C4-2B (cell line): ENCODE data around the gene PSTPIP1.

Source experiments
- H3K27ac ChIP-seq: fragments of 450-650 bp; 2 replicates; pipeline ENCODE4 v1.5.1; 2017
- ZFX ChIP-seq: fragments of 450-650 bp; IDR thresholded peaks from 2 replicates; pipeline ENCODE4 v1.6.1; 2017
- TF ChIP-seq, protein P1 (sequence below): fragments of 450-650 bp; conservative IDR thresholded peaks from 2 replicates; pipeline ENCODE4 v1.5.1; 2017; ENCODE audit warnings: mild to moderate bottlenecking

PSTPIP1 gene

DNA sequence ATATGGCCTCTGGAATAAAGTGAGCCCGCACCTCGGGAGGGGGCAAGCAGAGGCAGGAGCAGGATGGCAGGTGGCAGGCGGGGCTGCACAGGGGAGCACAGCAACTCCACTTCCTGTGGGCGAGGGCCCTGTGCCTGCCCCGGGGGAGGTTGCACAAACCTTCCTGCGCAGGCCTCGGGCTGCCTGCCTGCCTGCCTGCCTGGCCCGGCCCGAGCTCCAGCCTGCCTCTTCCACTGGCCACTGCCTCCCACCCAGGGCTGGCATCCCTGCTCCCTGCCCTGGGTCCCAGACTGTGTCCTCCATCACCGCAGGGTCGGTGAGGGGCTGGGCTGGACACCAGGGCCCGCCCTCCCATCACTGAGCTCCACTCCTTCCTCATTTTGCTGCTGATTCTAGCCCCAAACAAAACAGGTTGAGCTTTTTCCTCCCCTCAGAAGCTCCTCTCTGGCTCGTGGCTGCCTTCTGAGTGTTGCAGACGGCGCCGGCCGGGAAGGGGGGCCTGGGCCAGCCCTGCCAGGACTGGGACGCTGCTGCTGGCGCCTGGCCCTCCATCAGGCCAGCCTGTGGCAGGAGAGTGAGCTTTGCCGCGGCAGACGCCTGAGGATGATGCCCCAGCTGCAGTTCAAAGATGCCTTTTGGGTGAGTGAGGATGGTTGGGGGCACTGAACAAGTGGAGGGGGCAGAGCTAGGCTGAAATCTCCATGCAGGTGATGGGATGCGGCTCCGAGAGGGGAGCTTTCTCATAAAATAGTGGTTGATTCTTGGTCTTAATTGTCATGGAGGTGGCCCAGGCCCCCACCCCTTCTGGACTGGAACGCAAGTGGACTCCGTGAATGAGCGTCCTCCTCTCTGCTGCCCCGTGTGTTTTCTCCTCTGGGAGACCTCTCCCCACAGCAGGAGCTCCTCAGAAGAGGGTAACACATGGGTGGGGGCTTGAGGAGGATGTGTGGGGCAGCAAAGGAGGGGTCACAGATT is at the start of gene PSTPIP1:
TSS of gene PSTPIP1 (plus strand) at position 156 of the 975 bp plus-strand sequence. CDS start at position 604, 448 bp downstream.
- H3K27ac ChIP-seq = no peak within 1 kb of the TSS
- TF ChIP-seq, protein P1, sequence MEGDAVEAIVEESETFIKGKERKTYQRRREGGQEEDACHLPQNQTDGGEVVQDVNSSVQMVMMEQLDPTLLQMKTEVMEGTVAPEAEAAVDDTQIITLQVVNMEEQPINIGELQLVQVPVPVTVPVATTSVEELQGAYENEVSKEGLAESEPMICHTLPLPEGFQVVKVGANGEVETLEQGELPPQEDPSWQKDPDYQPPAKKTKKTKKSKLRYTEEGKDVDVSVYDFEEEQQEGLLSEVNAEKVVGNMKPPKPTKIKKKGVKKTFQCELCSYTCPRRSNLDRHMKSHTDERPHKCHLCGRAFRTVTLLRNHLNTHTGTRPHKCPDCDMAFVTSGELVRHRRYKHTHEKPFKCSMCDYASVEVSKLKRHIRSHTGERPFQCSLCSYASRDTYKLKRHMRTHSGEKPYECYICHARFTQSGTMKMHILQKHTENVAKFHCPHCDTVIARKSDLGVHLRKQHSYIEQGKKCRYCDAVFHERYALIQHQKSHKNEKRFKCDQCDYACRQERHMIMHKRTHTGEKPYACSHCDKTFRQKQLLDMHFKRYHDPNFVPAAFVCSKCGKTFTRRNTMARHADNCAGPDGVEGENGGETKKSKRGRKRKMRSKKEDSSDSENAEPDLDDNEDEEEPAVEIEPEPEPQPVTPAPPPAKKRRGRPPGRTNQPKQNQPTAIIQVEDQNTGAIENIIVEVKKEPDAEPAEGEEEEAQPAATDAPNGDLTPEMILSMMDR = no peak
- no peak for TF ChIP-seq ZFX

DNA sequence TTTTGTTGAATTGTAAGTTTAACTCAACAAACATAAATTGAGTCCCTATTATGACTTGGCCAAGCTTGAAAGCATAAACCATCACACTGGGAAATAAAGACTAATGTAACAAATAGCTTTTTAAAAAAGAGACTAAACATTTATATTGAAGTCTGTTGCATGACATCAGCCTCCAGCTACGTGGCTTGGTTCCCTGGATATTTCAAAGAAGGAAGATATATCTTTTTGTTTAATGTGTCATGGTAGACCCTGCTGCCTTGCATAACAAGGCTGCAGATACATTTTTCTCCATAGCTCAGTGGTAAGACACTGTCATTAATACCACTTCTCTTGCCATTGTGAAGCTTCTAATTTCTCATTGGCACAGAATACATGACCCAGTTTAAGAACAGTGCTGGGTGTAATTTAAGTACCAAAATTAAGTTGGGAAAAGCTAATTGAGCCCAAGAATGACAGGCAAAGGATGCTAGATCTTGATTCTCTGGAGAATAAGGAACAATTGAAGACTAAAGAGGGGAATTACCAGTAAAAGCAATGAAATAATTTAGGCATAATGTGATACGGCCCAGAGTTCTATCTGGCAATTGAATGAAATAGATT is 49.3 kb upstream of the PSTPIP1 start:
- TF ChIP-seq, protein P1 = no peak
- TF ChIP-seq ZFX = no peak
- no peak overlapping the region for H3K27ac ChIP-seq

DNA sequence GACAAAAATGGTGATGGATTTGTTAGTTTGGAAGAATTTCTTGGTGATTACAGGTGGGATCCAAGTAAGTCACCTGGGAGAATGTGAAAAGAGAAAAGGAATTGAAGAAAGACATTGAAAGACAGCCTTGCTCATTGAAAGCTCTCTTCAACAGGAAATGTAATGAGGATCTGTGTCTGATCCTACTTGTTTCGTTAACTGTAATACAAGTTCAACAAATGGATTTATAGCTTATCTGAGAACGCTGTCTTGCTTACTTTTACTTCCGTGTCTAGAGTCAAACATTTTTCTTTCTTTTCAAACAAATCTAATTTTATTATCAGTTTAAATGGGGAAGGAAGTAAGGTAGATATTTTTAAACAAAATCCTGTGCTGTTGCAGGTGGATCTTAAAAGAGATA is 47.5 kb upstream of the PSTPIP1 start:
- H3K27ac ChIP-seq = no peak overlapping the region
- TF ChIP-seq, protein P1 = no peak
- TF ChIP-seq ZFX = no peak

DNA sequence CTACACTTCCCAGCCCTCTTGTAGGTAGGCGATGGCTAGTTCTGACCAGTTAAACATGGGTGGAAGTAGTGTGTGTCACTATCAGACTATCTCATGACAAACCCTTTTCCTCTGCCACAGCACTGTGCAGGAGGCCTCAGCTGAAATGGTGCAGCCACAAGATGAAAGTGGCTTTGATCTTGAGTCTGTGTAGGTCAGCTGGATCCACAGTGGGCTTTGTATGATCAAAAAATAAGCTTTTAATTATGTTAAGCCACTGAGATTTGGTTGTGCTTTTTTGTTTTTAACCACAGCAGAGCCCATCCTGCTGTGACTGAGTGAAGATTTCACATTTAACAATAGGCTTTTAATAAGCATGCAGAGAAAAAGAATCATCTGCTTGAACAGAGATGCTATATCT is 43.7 kb upstream of the PSTPIP1 start:
- no peak for TF ChIP-seq ZFX
- TF ChIP-seq, protein P1 = no peak
- H3K27ac ChIP-seq = no peak overlapping the region

DNA sequence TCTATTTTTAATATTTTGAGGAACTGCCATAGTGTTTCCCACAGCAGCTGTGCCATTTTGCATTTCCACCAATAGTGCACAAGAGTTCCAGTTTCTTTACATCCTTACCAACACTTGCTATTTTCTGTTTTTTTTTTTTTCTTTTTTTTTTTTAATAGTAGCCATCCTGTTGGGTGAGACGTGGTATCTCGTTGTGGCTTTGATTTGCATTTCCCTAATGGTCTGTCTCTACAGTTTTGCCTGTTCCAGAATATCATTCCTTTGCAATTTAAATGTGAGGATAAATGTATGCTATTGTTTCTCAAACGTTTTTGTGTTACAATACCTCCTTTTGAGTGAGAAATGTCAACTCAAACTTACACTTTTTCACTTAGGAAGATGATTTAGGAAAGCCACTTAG is 41.0 kb upstream of the PSTPIP1 start:
- no peak overlapping the region for H3K27ac ChIP-seq
- TF ChIP-seq, protein P1 = no peak
- no peak for TF ChIP-seq ZFX

DNA sequence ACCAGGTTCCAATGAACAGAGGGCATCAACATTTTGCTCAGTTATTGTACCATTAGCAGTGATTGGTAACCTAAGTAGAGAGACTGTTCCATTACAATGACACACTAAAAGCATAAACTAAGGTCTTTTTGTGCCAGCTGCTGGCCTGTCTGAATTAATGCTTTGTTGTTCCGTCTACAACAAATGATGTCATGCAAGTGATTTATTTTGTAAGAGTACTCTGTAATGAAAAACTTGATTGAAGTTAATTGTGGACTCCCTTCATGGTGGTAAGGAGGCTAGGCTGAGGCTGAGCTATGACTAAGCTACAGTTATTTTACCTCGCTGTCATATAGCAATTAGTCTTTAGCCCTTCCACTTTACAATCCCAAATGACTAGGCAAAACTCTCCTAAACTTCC is 40.2 kb upstream of the PSTPIP1 start:
- no peak for TF ChIP-seq ZFX
- TF ChIP-seq, protein P1 = no peak
- no peak overlapping the region for H3K27ac ChIP-seq
